HEK293T (cell line): ENCODE data around the gene FNDC3B.

Source experiments
- CTCF ChIA-PET: fragments of 350-600 bp; formaldehyde crosslinking; extraction: SDS; loops from one replicate; lab custom pipeline; 2021; ENCODE audit warnings: antibody characterized with exemption, inconsistent platforms; lab: Yijun Ruan, JAX
- POLR2A ChIA-PET: fragments of 350-600 bp; formaldehyde crosslinking; extraction: SDS; loops from one replicate; lab custom pipeline; 2020; ENCODE audit warnings: antibody characterized with exemption, inconsistent platforms; lab: Yijun Ruan, JAX
- DNase-seq: peaks from one replicate; pipeline ENCODE4 v3.0.0; 2012; ENCODE audit warnings: mixed read lengths; ENCODE audit errors: extremely low spot score
- ARNT ChIP-seq: fragments of 450-650 bp; IDR thresholded peaks from 2 replicates; pipeline ENCODE4 v1.6.1; 2017; ENCODE audit warnings: mild to moderate bottlenecking
- BHLHE40 ChIP-seq: fragments of 450-650 bp; IDR thresholded peaks from 2 replicates; pipeline ENCODE4 v1.6.1; 2016; ENCODE audit warnings: mild to moderate bottlenecking, moderate library complexity, borderline replicate concordance
- CTBP1 ChIP-seq: fragments of 450-650 bp; IDR thresholded peaks from 2 replicates; pipeline ENCODE4 v1.6.1; 2016; ENCODE audit warnings: borderline replicate concordance
- ELF4 ChIP-seq: fragments of 450-650 bp; IDR thresholded peaks from 2 replicates; pipeline ENCODE4 v1.6.1; 2017; ENCODE audit warnings: antibody characterized with exemption
- FOXA1 ChIP-seq: fragments of 450-650 bp; IDR thresholded peaks from 2 replicates; pipeline ENCODE4 v1.6.1; 2016; ENCODE audit warnings: mild to moderate bottlenecking
- FOXK2 ChIP-seq: fragments of 450-650 bp; IDR thresholded peaks from 2 replicates; pipeline ENCODE4 v1.6.1; 2016; ENCODE audit warnings: mild to moderate bottlenecking
- FOXM1 ChIP-seq: fragments of 450-650 bp; IDR thresholded peaks from 2 replicates; pipeline ENCODE4 v1.6.1; 2017; ENCODE audit warnings: mild to moderate bottlenecking, borderline replicate concordance
- HDGF ChIP-seq: fragments of 450-650 bp; IDR thresholded peaks from 2 replicates; pipeline ENCODE4 v1.6.1; 2017; ENCODE audit warnings: antibody characterized with exemption, borderline replicate concordance
- L3MBTL2 ChIP-seq: fragments of 450-650 bp; conservative IDR thresholded peaks from 2 replicates; pipeline ENCODE4 v1.6.1; 2016; ENCODE audit warnings: mild to moderate bottlenecking
- LEF1 ChIP-seq: fragments of 450-650 bp; IDR thresholded peaks from 2 replicates; pipeline ENCODE4 v1.6.1; 2017; ENCODE audit warnings: mild to moderate bottlenecking, borderline replicate concordance
- NFRKB ChIP-seq: fragments of 450-650 bp; IDR thresholded peaks from 2 replicates; pipeline ENCODE4 v1.6.1; 2016; ENCODE audit warnings: mild to moderate bottlenecking, moderate library complexity
- SP1 ChIP-seq: fragments of 450-650 bp; IDR thresholded peaks from 2 replicates; pipeline ENCODE4 v1.6.1; 2017
- SUZ12 ChIP-seq: fragments of 450-650 bp; IDR thresholded peaks from 2 replicates; pipeline ENCODE4 v1.6.1; 2016; ENCODE audit warnings: mild to moderate bottlenecking
- TARDBP ChIP-seq: fragments of 450-650 bp; IDR thresholded peaks from 2 replicates; pipeline ENCODE4 v1.6.1; 2016
- ZNF384 ChIP-seq: fragments of 450-650 bp; IDR thresholded peaks from 2 replicates; pipeline ENCODE4 v1.6.1; 2016
- TF ChIP-seq, protein P1 (sequence below): fragments of 450-650 bp; IDR thresholded peaks from 2 replicates; pipeline ENCODE4 v1.6.1; 2016

Gene FNDC3B

DNA sequence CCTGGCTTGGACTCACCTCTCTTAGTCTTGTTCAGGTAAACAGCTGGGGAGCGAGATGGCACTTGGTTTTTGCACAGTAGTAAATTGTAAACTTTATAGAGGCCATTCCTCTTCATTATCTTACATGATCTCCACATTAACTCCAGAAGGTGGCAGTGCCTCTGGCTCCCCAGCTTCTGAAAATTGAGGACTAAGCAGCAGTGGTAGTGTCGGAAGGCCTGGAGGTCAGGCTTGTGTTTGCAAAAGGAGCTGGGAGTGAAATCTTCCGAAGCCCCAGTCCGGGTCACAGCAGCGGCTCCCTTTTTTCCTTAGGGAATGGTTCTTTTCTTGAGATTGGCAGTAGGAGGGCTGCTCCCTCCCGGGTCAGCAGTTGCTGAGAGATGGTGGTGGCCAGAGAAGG lies 85.7 kb downstream of the FNDC3B start:
- peak; percentile 20 for DNase-seq
- ChIA-PET POLR2A (no interaction called here), CTCF (no interaction called here)
- TF ChIP-seq HDGF, result no peak
- no peak for TF ChIP-seq FOXA1
- no peak for TF ChIP-seq TARDBP
- TF ChIP-seq, protein P1, sequence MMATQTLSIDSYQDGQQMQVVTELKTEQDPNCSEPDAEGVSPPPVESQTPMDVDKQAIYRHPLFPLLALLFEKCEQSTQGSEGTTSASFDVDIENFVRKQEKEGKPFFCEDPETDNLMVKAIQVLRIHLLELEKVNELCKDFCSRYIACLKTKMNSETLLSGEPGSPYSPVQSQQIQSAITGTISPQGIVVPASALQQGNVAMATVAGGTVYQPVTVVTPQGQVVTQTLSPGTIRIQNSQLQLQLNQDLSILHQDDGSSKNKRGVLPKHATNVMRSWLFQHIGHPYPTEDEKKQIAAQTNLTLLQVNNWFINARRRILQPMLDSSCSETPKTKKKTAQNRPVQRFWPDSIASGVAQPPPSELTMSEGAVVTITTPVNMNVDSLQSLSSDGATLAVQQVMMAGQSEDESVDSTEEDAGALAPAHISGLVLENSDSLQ, result no peak
- TF ChIP-seq BHLHE40, result no peak
- no peak for TF ChIP-seq FOXK2
- TF ChIP-seq SP1, result no peak
- no peak for TF ChIP-seq CTBP1
- no peak for TF ChIP-seq NFRKB
- TF ChIP-seq LEF1, result no peak
- no peak for TF ChIP-seq ARNT
- no peak for TF ChIP-seq L3MBTL2
- no peak for TF ChIP-seq ELF4
- no peak for TF ChIP-seq FOXM1
- no peak for TF ChIP-seq SUZ12
- TF ChIP-seq ZNF384, result no peak

DNA sequence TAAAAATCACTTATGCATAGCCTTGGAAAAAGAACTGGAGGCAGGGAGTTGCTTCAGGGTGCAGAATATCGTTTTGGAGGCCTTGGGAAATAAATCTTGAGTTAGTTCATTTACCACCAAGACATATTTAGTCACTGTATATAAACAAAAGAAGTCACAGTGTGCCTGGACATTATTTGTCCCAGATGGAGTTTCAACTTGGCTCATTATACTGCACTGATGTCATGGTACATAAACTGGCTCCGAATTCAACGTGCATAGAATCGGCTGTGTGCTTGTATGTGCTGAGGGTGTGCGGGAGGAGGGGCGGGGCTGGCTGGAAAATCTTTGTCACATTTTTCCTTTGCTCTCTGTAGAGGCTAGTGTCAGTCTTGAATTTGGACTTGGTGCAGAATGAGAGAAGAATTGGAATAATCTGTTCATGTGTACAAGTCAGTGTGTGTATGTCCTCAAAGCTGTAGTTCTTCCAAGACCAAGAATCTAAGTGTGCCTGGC lies 86.6 kb downstream of the FNDC3B start:
- POLR2A ChIA-PET, result interaction anchor here (1.1 to 1.4 kb wide), 2 partner anchors 21 to 85 kb away, joined by 3 to 4 read pairs; no protein-coding TSS in a partner anchor
- peak; percentile 54 for DNase-seq
- CTCF ChIA-PET, result no interaction called here
- TF ChIP-seq, protein P1, result 0 out of 2 replicates have a peak, but pooled peaks have one; percentile 5
- TF ChIP-seq ZNF384, result no peak

DNA sequence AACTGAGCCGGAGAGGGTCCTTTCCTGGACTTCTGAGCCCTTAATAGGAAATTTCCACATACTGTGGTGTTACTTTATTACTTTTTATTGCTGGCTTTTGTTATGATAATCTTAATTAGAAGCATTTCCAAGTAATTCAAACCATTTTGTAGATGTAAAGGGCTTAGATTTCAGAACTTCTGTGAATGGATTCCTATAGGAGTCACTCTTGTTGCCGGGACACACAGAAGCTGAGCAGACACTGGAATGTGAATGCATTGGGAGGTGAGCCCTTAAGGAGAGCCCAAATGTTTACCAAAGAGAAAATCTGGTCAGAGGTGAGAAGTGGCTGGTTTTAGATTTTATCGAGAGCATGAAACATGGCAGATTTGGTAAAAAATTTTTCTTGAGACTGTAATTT lies 87.4 kb downstream of the FNDC3B start:
- no peak for TF ChIP-seq FOXK2
- no peak for TF ChIP-seq CTBP1
- TF ChIP-seq ZNF384, result no peak
- TF ChIP-seq ELF4, result no peak
- TF ChIP-seq, protein P1, result no peak
- no peak for TF ChIP-seq SP1
- no peak for TF ChIP-seq TARDBP
- TF ChIP-seq FOXA1, result no peak
- TF ChIP-seq FOXM1, result no peak
- TF ChIP-seq LEF1, result no peak
- TF ChIP-seq ARNT, result no peak
- TF ChIP-seq HDGF, result no peak
- TF ChIP-seq SUZ12, result no peak
- TF ChIP-seq NFRKB, result no peak
- TF ChIP-seq L3MBTL2, result no peak
- TF ChIP-seq BHLHE40, result no peak
- CTCF ChIA-PET, result interaction anchor here (0.7 kb wide), 1 partner anchor 206 kb away, joined by 3 read pairs; no protein-coding TSS in a partner anchor
- POLR2A ChIA-PET, result interaction anchor here (1.1 to 1.4 kb wide), 2 partner anchors 21 to 86 kb away, joined by 3 to 4 read pairs; no protein-coding TSS in a partner anchor
- DNase-seq, result no peak

DNA sequence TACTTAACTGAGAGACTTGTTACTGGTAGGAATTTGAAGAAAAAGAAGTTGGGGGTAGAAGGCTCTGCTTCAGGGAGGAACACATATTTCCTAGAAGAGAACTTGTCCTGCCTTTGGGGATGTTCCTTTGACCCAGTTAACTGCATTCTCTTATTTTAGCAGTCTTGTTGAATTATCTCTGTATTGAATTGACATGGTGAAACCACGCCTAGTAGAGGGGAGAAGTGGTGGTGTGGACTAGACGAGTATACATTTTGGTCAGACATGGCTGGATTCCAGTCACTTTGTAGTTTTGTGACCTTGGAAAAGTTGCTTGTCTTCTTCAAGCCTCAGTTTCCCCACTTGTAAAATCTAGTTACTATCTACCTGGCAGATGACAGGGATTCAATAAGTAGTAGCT lies 87.8 kb downstream of the FNDC3B start:
- POLR2A ChIA-PET, result interaction anchor here (1.1 to 1.4 kb wide), 2 partner anchors 22 to 86 kb away, joined by 3 to 4 read pairs; no protein-coding TSS in a partner anchor

DNA sequence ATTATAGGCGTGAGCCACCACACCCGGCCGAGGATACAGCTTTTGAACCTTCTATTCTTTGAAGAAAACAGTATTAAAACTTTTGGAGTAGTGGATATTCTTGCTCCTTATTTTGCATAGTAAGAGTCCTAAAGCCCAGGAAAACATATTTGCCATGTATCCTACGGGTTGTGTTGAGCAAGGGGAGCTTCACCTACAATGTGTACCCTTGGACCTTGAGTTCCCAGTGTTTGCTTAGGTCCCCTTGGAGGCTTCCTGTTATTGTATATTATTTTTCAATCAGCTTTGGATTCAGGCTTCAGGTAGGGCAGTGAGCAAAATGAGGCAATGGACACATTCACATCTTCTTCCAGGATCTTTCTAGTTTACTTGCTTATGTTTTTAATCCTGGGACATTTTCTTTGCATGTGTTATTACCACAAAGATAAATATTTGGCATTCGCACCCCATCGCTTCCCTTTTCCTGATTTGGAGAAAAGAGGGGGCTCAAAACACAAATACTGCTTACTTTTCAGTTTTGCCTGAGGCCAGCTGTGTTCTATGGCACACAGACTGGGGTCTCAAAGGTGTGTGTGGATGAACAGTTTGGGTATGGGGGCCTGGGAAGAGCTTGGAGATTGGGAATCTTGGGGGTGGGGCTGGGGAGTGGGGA lies 88.7 kb downstream of the FNDC3B start:
- no peak for TF ChIP-seq SP1
- TF ChIP-seq NFRKB, result no peak
- TF ChIP-seq FOXK2, result no peak
- TF ChIP-seq ZNF384, result no peak
- DNase-seq, result no peak
- ChIA-PET POLR2A (no interaction called here), CTCF (no interaction called here)

More for the DNA sequence above, 87.8 kb downstream of the FNDC3B start:
- DNase-seq, result no peak
- CTCF ChIA-PET, result interaction anchor here (0.7 kb wide), 1 partner anchor 205 kb away, joined by 3 read pairs; no protein-coding TSS in a partner anchor
- TF ChIP-seq CTBP1 (no peak), FOXM1 (no peak), BHLHE40 (no peak), HDGF (no peak), LEF1 (no peak), TARDBP (no peak), SP1 (no peak), NFRKB (no peak), FOXA1 (no peak), ZNF384 (no peak), ELF4 (no peak), FOXK2 (no peak), L3MBTL2 (no peak), ARNT (no peak), SUZ12 (no peak)
- TF ChIP-seq, protein P1, result no peak
